Activated naive CD4-positive, alpha-beta T cell treated with anti-CD3 and anti-CD28 coated beads, Interleukin-2, amount 50 U/mL, for 24 hours (primary cell): ENCODE results near the gene LRPPRC.

ENCODE experiments used
- H3K27ac Mint-ChIP-seq: one replicate; pipeline ENCODE4 v1.8.0; 2021; ENCODE audit warnings: mild to moderate bottlenecking, mixed read lengths
- H3K27me3 Mint-ChIP-seq: one replicate; pipeline ENCODE4 v1.8.0; 2021; ENCODE audit warnings: mixed read lengths
- H3K36me3 Mint-ChIP-seq: one replicate; pipeline ENCODE4 v1.8.0; 2021; ENCODE audit warnings: mixed read lengths
- H3K4me1 Mint-ChIP-seq: one replicate; pipeline ENCODE4 v1.8.0; 2021; ENCODE audit warnings: mixed read lengths
- H3K4me3 Mint-ChIP-seq: one replicate; pipeline ENCODE4 v1.8.0; 2021; ENCODE audit warnings: mild to moderate bottlenecking, mixed read lengths
- H3K9me3 Mint-ChIP-seq: one replicate; pipeline ENCODE4 v1.8.0; 2021; ENCODE audit warnings: mixed read lengths

Gene LRPPRC

DNA sequence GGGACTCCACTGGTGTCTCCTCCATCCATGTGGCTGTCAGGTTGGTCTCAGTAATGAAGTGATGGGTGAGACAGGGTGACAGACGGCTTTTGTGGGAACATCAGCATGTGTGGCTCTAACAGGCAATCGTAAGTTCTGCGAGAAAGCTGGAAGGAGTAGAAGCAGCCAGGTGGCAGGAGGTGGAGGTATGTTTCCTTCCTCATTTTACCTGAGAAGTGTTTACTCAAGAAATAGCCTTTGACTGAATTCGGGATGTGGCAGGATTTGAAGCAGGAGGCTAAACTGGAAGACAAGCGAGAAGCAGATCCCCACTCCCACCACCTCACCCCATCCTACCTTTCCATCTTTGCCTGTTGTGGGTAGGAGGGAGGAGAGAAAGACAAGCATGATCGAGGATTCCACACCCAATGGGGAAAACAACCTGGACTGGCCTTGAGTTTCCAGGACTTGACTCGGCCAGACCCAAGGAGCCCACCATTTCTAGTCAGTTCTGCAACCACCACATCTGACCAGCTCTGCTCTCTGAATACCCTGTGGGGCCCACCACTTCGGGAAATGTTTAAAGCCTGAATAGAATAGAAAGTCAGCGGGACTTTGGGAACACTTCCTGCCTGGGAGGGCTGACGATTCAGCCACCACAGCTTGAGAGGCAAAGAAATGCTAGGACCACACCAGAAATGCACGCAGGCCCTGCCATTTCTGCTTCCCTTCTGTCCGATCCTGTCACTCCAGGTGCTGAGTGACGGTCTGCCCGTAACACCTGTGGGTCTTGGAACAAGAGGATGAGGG is 155.8 kb downstream of the LRPPRC start:
- Mint-ChIP-seq H3K9me3 (no peaks in the 10 kb centered on the region), H3K27me3 (no peaks in the 10 kb centered on the region), H3K27ac (no peak overlapping the region), H3K36me3 (no peaks in the 10 kb centered on the region), H3K4me3 (no peak overlapping the region), H3K4me1 (no peaks in the 10 kb centered on the region)

DNA sequence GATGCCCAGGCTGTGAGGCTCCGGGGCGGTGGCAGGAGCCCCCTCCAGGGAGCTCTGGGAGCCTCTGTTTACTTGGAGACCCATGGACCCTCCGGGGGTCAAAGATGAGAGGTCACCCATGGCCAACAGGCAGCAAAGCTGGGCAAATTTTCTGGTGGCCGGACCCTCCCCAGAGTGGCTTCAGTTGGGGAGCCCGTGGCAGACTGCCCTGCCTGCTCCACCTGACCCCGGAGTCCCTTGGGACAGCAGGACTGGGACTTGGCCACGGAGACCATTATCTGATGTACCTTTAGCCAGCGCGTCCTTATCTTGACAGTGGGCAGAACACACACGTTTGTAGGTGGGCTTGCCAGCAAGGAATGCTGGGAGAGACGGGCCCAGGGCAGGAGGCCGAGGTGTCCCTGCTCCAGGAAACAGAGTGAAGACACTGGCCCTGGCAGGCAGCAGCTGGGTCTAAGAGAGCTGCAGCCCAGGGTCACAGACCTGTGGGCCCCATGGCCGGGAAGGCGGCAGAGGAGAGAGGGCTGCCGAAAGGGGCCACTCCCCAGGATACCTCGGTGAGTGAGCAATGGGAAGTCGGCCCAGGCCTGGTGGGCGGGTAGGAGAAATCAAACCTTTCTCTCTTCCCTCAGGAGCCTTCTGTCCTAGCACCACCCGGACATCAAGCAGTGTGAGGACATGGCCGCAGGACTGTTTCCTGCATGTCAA is 157.1 kb downstream of the LRPPRC start, which contains the start of the genes ABCG5 and ABCG8:
Gene ABCG5 (minus strand): TSS at position 280 of the 708 bp plus-strand sequence. CDS start 160 bp downstream, at position 120.
Gene ABCG8 (plus strand): TSS at position 412 of the 708 bp plus-strand sequence. CDS start 83 bp downstream, at position 495.
- no peaks in the 10 kb centered on the region for H3K36me3 Mint-ChIP-seq
- H3K4me3 Mint-ChIP-seq, result no peak within 1 kb of the TSS
- H3K9me3 Mint-ChIP-seq, result no peaks in the 10 kb centered on the region

DNA sequence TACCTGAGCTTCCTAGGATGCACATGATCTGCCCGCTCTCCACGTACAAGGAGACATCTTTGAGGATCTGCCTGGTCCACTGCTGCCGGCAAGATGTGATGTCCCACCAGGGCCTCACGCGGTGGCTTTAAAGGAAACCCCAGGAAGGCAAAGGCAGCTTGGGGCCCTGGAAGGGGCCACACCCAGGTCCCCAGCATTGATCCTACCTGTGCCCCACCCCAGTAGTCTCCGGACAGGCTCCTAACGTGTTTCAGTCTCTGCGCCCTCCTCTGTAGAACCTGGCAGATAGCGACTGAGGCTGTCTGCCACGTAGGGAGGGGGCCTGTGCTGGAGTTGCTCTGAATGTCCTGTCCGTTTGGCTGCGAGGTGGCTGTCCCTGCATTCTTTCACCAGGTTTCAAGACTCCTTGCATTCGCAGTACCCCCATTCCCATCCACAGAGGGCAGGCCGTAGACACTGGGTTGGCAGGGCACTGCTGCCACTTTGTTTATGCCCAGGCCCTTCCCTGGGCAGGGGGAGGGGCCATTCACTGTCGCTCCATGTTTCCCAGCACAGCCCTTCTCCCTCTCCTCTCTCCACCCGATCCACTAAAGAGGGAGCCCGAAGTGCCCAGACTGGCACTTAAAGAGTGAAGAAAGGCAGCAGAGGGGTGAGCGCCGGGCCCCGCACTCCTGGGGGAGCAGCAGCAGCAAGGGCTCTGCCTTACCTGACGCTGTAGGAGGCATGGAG is 157.8 kb downstream of the LRPPRC start:
- no peaks in the 10 kb centered on the region for H3K36me3 Mint-ChIP-seq
- no peaks in the 10 kb centered on the region for H3K4me1 Mint-ChIP-seq
- no peaks in the 10 kb centered on the region for H3K9me3 Mint-ChIP-seq
- no peaks in the 10 kb centered on the region for H3K27me3 Mint-ChIP-seq
- H3K27ac Mint-ChIP-seq, result no peak overlapping the region
- no peak overlapping the region for H3K4me3 Mint-ChIP-seq

More for the DNA sequence above, 157.1 kb downstream of the LRPPRC start, which contains the start of the genes ABCG5 and ABCG8:
- Mint-ChIP-seq H3K27me3 (no peaks in the 10 kb centered on the region), H3K27ac (no peak within 1 kb of the TSS), H3K4me1 (no peaks in the 10 kb centered on the region)

DNA sequence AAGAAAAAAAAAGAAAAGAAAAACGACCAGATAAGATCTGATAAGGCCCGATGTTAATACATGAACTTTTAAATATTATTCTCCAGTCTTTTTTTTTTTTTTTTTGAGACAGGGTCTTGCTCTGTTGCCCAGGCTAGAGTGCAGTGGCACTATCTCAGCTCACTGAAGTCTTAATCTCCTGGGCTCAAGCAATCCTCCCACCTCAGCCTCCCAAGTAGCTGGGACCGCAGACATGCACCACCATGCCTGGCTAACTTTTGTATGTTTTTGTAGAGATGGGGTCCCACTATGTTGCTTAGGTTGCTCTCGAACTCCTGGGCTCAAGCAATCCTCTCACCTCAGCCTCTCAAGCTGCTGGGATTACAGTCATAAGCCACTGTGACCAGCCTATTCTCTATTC is 158.8 kb downstream of the LRPPRC start:
- H3K27me3 Mint-ChIP-seq, result no peaks in the 10 kb centered on the region
- no peak overlapping the region for H3K4me3 Mint-ChIP-seq
- H3K36me3 Mint-ChIP-seq, result no peaks in the 10 kb centered on the region
- H3K27ac Mint-ChIP-seq, result no peak overlapping the region
- H3K4me1 Mint-ChIP-seq, result no peaks in the 10 kb centered on the region
- H3K9me3 Mint-ChIP-seq, result no peaks in the 10 kb centered on the region
